Thyroid gland (tissue), 4 donors: Measurements from ENCODE around the gene ERCC3.

ENCODE experiments used
- POLR2A ChIP-seq, 2 donors: fragments of 450-650 bp; IDR thresholded peaks; one replicate each; pipeline ENCODE4 v1.6.1; 2017; ENCODE audit warnings: antibody characterized with exemption in 2 of 2, mild to moderate bottlenecking in 2 of 2, moderate library complexity in 1 of 2
- TF ChIP-seq, protein P1 (sequence below), 6 experiments: fragments of 200-600 bp in 3 of 6; fragments of 450-650 bp in 3 of 6; sonication (generic) in 3 of 6; IDR thresholded peaks; one replicate each; pipeline ENCODE4 v1.5.1; 2016 to 2019; ENCODE audit warnings: antibody characterized with exemption in 6 of 6, mild to moderate bottlenecking in 2 of 6, inconsistent platforms in 1 of 6, moderate library complexity in 1 of 6

DNA sequence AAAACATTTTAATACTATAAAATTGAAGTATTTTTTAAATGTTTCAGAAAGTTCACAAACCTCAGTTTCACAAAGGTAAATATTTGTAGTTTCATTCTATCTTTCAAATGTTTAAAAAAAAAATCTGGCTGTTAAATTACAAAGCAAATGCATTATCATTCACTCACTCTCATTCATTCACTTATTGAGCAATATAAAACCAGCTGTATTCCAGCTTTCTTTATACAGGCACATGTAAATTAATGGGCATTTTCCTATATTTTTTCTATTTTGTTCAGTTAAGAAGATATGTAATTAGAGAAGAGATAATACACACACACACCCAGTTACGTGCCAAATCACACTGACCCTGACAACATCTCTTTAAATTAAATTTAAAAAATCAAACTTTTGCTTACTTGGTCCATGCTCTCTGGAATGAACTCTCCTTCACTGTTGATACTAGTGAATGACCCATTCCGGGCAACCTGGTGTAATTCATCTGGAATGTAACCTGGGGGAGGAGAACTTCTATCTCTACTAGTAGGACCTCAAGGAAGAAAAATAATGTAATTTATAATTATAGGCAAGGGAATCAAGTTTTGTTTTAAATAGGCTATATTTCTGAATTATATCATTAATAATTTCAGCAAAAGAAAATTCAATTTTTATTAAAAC, 32.5 kb upstream of the ERCC3 start:
- TF ChIP-seq, protein P1, sequence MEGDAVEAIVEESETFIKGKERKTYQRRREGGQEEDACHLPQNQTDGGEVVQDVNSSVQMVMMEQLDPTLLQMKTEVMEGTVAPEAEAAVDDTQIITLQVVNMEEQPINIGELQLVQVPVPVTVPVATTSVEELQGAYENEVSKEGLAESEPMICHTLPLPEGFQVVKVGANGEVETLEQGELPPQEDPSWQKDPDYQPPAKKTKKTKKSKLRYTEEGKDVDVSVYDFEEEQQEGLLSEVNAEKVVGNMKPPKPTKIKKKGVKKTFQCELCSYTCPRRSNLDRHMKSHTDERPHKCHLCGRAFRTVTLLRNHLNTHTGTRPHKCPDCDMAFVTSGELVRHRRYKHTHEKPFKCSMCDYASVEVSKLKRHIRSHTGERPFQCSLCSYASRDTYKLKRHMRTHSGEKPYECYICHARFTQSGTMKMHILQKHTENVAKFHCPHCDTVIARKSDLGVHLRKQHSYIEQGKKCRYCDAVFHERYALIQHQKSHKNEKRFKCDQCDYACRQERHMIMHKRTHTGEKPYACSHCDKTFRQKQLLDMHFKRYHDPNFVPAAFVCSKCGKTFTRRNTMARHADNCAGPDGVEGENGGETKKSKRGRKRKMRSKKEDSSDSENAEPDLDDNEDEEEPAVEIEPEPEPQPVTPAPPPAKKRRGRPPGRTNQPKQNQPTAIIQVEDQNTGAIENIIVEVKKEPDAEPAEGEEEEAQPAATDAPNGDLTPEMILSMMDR (IDR thresholded peaks at IDR 0.05), result no peak
- no peak for TF ChIP-seq POLR2A (IDR thresholded peaks at IDR 0.05)
